Erythroblast (primary cell): ENCODE data around the gene NFKB2.
A peak's percentile ranks its signal among the peaks of the same experiment; 100 is the strongest.

Experiments
- GATA1 ChIP-seq: IDR thresholded peaks from 2 replicates; pipeline ENCODE4 v1.6.1; 2011; ENCODE audit warnings: low read depth, mild to moderate bottlenecking, control low read depth, low read length, moderate library complexity
- POLR2A ChIP-seq: IDR thresholded peaks from 2 replicates; pipeline ENCODE4 v1.6.1; 2011; ENCODE audit warnings: mild to moderate bottlenecking, low read length

DNA sequence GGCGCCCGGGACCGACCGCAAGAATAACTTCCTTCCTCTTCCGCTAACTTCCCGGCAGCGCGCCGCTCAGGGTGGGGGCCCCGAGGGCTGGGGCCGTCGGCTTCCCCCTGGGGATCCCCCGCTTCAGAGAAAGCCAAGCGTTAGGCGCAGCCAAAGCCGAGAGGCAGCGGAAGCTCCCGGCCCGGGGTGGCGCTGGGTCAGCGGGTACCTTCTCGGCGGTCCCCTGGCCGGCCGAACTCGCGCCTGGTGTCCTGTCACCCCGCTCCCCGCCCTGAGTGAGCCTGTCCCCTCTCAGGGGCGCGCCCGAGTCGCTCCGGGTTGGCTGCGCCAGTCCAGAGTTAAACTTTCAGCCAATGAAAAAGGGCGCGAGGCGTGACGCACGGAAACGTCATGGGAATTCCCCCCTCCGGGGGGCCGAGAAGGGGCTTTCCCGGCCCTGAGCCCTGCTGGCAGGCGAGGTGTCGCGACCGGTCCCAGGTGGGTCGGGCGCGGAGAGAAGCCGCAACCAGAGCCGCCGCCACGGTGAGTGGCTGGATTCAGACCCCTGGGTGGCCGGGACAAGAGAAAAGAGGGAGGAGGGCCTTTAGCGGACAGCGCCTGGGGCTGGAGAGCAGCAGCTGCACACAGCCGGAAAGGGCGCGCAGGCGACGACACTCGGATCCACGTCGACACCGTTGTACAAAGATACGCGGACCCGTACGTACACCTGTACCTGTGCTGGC, 1.3 kb upstream of the NFKB2 start:
- TF ChIP-seq POLR2A (peak; percentile 76), GATA1 (no peak)
